HL-60 (cell line): ENCODE measurements around the gene DMD.

ENCODE experiments used
- CTCF ChIP-seq: IDR thresholded peaks from one replicate; pipeline ENCODE4 v1.5.1; 2011; ENCODE audit warnings: low read length, control low read depth, inconsistent platforms; ENCODE audit not compliant: insufficient read depth
- REST ChIP-seq: IDR thresholded peaks from 2 replicates; pipeline ENCODE4 v1.6.1; 2012; ENCODE audit warnings: low read depth; ENCODE audit not compliant: insufficient replicate concordance

GRCh38 chrX:33014949-33015348 is 196.4 kb downstream of the DMD start:
- TF ChIP-seq CTCF (no peak), REST (no peak)
